DOHH2 (cell line): ENCODE results near the gene KLHDC4.
"Not testable (repeated sequence)": the region's sequence is repeated elsewhere in the genome, so short reads cannot be mapped to it uniquely, and the experiment has no call there.

Experiments used
- CTCF ChIP-seq: fragments of 200-600 bp; sonication (generic); IDR thresholded peaks from one replicate; pipeline ENCODE4 v1.5.1; 2014; ENCODE audit warnings: antibody characterized with exemption, mild to moderate bottlenecking, low read depth, low read length; ENCODE audit not compliant: poor library complexity, severe bottlenecking
- EZH2phosphoT487 ChIP-seq: fragments of 200-600 bp; sonication (generic); IDR thresholded peaks from 2 replicates; pipeline ENCODE4 v1.6.1; 2017; ENCODE audit warnings: borderline replicate concordance, mild to moderate bottlenecking, antibody characterized with exemption, low read length, moderate library complexity, mixed read lengths

GRCh38 chr16:87788730-87789436 lies 23.1 kb upstream of the KLHDC4 start:
- TF ChIP-seq CTCF, EZH2phosphoT487: not testable (repeated sequence)
